ENCODE measurements around the gene UBL4A. TPM values are rescaled to one million over a fixed set of nuclear protein-coding genes. Genes with fewer than 3 reads are reported as not detected.

The UBL4A gene
- total RNA-seq, 4 donors from 2014 or later: 25.8 to 50.5 (median 46.4) TPM

- H3K9me3 ChIP-seq: no peaks in the 10 kb centered on the region
- no peaks in the 10 kb centered on the region for H3K27me3 ChIP-seq
- no peak overlapping the region for H3K27ac ChIP-seq
- TF ChIP-seq, protein P1, sequence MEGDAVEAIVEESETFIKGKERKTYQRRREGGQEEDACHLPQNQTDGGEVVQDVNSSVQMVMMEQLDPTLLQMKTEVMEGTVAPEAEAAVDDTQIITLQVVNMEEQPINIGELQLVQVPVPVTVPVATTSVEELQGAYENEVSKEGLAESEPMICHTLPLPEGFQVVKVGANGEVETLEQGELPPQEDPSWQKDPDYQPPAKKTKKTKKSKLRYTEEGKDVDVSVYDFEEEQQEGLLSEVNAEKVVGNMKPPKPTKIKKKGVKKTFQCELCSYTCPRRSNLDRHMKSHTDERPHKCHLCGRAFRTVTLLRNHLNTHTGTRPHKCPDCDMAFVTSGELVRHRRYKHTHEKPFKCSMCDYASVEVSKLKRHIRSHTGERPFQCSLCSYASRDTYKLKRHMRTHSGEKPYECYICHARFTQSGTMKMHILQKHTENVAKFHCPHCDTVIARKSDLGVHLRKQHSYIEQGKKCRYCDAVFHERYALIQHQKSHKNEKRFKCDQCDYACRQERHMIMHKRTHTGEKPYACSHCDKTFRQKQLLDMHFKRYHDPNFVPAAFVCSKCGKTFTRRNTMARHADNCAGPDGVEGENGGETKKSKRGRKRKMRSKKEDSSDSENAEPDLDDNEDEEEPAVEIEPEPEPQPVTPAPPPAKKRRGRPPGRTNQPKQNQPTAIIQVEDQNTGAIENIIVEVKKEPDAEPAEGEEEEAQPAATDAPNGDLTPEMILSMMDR (IDR thresholded peaks at IDR 0.05): no peak
- no peak for TF ChIP-seq POLR2A (IDR thresholded peaks at IDR 0.05)
- TF ChIP-seq EP300 (IDR thresholded peaks at IDR 0.05): no peak
- TF ChIP-seq POLR2AphosphoS5 (IDR thresholded peaks at IDR 0.05): no peak
- no peak for DNase-seq (ENCODE audit: low spot score in 2 of 2)
- no peak overlapping the region for H3K4me3 ChIP-seq
- WGBS: 75% methylated on average over 4 of the region's 7 CpGs
- peaks cover 32% of the 10 kb centered on the region for H3K4me1 ChIP-seq
- no peaks in the 10 kb centered on the region for H3K36me3 ChIP-seq
Measured at GRCh38 chrX:154482786-154483185, 3.6 kb downstream of the UBL4A start.

- WGBS: 76% methylated on average over 11 of the region's 14 CpGs
- Histone ChIP-seq H3K9me3 (no peaks in the 10 kb centered on the region), H3K27ac (no peak overlapping the region), H3K36me3 (no peaks in the 10 kb centered on the region), H3K4me3 (no peak overlapping the region), H3K4me1 (peaks cover 31% of the 10 kb centered on the region), H3K27me3 (no peaks in the 10 kb centered on the region)
- TF ChIP-seq, protein P1 (IDR thresholded peaks at IDR 0.05): no peak
- TF ChIP-seq POLR2A (IDR thresholded peaks at IDR 0.05): no peak
- TF ChIP-seq POLR2AphosphoS5 (IDR thresholded peaks at IDR 0.05): no peak
- no peak for TF ChIP-seq EP300 (IDR thresholded peaks at IDR 0.05)
- peak in 1 of 2 donors; percentile 53 for DNase-seq (ENCODE audit: low spot score in 2 of 2)
Measured at GRCh38 chrX:154481911-154482601, 4.4 kb downstream of the UBL4A start.

GRCh38 chrX:154481195-154481594, 5.2 kb downstream of the UBL4A start:
- WGBS: 94% methylated on average over 5 of the region's 5 CpGs
- Histone ChIP-seq H3K4me1 (peaks cover 28% of the 10 kb centered on the region), H3K27ac (no peak overlapping the region), H3K9me3 (no peaks in the 10 kb centered on the region), H3K27me3 (no peaks in the 10 kb centered on the region), H3K4me3 (no peak overlapping the region), H3K36me3 (no peaks in the 10 kb centered on the region)
- DNase-seq (ENCODE audit: low spot score in 2 of 2): no peak
- TF ChIP-seq POLR2A (IDR thresholded peaks at IDR 0.05) (no peak), POLR2AphosphoS5 (IDR thresholded peaks at IDR 0.05) (no peak), EP300 (IDR thresholded peaks at IDR 0.05) (no peak)
- TF ChIP-seq, protein P1 (IDR thresholded peaks at IDR 0.05): no peak

GRCh38 chrX:154478728-154479622, 7.4 kb downstream of the UBL4A start, which contains the start of gene LAGE3:
Gene LAGE3 (minus strand): TSS chrX:154479281. CDS start chrX:154478915, 366 bp downstream.
- H3K9me3 ChIP-seq: no peaks in the 10 kb centered on the region
- peaks cover 15% of the 10 kb centered on the region for H3K4me1 ChIP-seq
- H3K36me3 ChIP-seq: no peaks in the 10 kb centered on the region
- H3K27ac ChIP-seq: peak within 1 kb of the TSS; percentile 79
- TF ChIP-seq POLR2A (IDR thresholded peaks at IDR 0.05): peak in 1 of 2 donors; percentile 25
- TF ChIP-seq EP300 (IDR thresholded peaks at IDR 0.05): no peak
- peak within 1 kb of the TSS; percentile 60 for H3K4me3 ChIP-seq
- no peaks in the 10 kb centered on the region for H3K27me3 ChIP-seq
- 52% methylated on average over 69 of the region's 85 CpGs for WGBS
- DNase-seq (ENCODE audit: low spot score in 2 of 2): peak; percentile 93 to 96

DNA sequence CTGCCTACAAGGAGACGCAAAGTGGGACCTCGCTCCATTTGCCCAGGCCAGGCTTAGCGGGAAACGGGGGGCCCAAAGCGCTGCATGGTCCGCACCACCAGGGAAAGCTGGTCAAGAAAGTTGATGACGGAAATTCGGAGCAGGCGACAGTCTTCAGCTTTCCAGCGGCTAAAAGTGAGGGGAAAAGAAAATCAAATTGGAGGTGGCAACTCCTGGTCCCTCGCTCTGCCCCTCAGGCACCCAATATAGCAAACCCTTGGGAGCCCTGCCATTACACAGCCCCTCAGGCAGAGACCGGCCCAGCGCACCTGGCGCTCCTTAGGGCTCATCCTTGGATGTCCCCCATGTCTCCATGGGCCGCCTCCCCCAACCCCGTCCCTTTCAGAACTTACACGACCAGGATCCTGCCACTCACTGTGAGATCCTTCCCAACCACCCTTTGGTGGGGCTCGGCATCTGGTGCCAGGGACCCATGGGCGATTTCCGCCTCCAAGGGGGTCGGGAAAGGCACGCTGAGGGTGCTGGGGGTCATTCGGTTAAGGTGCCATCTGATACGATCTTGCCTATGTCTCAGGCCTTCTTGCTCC, 8.4 kb downstream of the UBL4A start:
- Histone ChIP-seq H3K36me3 (no peaks in the 10 kb centered on the region), H3K4me3 (peak overlapping the region; percentile 60), H3K27ac (peak overlapping the region; percentile 24), H3K27me3 (no peaks in the 10 kb centered on the region), H3K9me3 (no peaks in the 10 kb centered on the region), H3K4me1 (peaks cover 15% of the 10 kb centered on the region)
- WGBS: 68% methylated on average over 22 of the region's 24 CpGs
- TF ChIP-seq, protein P1 (IDR thresholded peaks at IDR 0.05): no peak
- TF ChIP-seq POLR2AphosphoS5 (IDR thresholded peaks at IDR 0.05) (no peak), POLR2A (IDR thresholded peaks at IDR 0.05) (no peak), EP300 (IDR thresholded peaks at IDR 0.05) (no peak)
- peak in 1 of 2 donors; percentile 64 for DNase-seq (ENCODE audit: low spot score in 2 of 2)

Measured in suprapubic skin (tissue), 4 donors.